ENCODE measurements around the gene SAMD15.

SAMD15 gene

GRCh38 chr14:77426396-77426795 is 49.2 kb downstream of the SAMD15 start:
- no peak overlapping the region for H3K27ac ChIP-seq (ENCODE audit: extremely low read depth, low read depth, low read length)
- ChIA-PET POLR2A (no interaction called here), CTCF (interaction anchor here (0.9 kb wide), 1 partner anchor 110 kb away, joined by 6 read pairs; no protein-coding TSS in a partner anchor)
- H3K4me3 ChIP-seq (ENCODE audit: low read depth, low read length) = no peak overlapping the region
- H3K36me3 ChIP-seq (ENCODE audit: control insufficient read depth in 2 of 2, insufficient read depth in 1 of 2, low read length in 2 of 2) = peaks cover 7 to 82% of the 10 kb centered on the region in 2 experiments; a peak in 2 of 3 replicates
- H3K4me1 ChIP-seq (ENCODE audit: control insufficient read depth, insufficient read depth, low read length) = no peaks in the 10 kb centered on the region
- no peaks in the 10 kb centered on the region for H3K9me3 ChIP-seq (ENCODE audit: control insufficient read depth, insufficient read depth, low read depth, low read length)
- TF ChIP-seq ZNF324 (tag by site-specific recombination; IDR thresholded peaks at IDR 0.05) = no peak
- TF ChIP-seq PRDM10 (tag by site-specific recombination; IDR thresholded peaks at IDR 0.05) = no peak
- TF ChIP-seq ZNF654 (tag by site-specific recombination; IDR thresholded peaks at IDR 0.05; ENCODE audit: low read depth) = no peak
- TF ChIP-seq ZNF645 (tag by site-specific recombination; IDR thresholded peaks at IDR 0.05) = no peak
- no peak for TF ChIP-seq ZNF664 (tag by site-specific recombination; IDR thresholded peaks at IDR 0.05)
- no peak for TF ChIP-seq ZNF510 (tag by site-specific recombination; IDR thresholded peaks at IDR 0.05; ENCODE audit: insufficient replicate concordance)
- no peak for TF ChIP-seq ZNF514 (tag by site-specific recombination; IDR thresholded peaks at IDR 0.05)
- TF ChIP-seq SETDB1 (IDR thresholded peaks at IDR 0.05; ENCODE audit: insufficient read length, low read length) = no peak
- no peak for TF ChIP-seq ZNF16 (tag by site-specific recombination; IDR thresholded peaks at IDR 0.05; ENCODE audit: low read depth)
- TF ChIP-seq ZFP41 (tag by site-specific recombination; IDR thresholded peaks at IDR 0.05; ENCODE audit: borderline replicate concordance) = no peak
- TF ChIP-seq ZNF561 (tag by site-specific recombination; IDR thresholded peaks at IDR 0.05; ENCODE audit: borderline replicate concordance) = no peak
- TF ChIP-seq ZNF707 (tag by site-specific recombination; IDR thresholded peaks at IDR 0.05) = no peak
- no peak for TF ChIP-seq SCRT2 (tag by site-specific recombination; IDR thresholded peaks at IDR 0.05)
- TF ChIP-seq ZNF501 (tag by site-specific recombination; IDR thresholded peaks at IDR 0.05) = no peak
- no peak for TF ChIP-seq KLF8 (tag by site-specific recombination; IDR thresholded peaks at IDR 0.05)
- TF ChIP-seq ZNF600 (tag by site-specific recombination; IDR thresholded peaks at IDR 0.05) = no peak
- TF ChIP-seq ZNF311 (tag by site-specific recombination; IDR thresholded peaks at IDR 0.05; ENCODE audit: borderline replicate concordance) = no peak
- no peak for TF ChIP-seq HOXC10 (CRISPR knock-in tag; IDR thresholded peaks at IDR 0.05)

- peaks cover 46 to 52% of the 10 kb centered on the region in 2 experiments for H3K36me3 ChIP-seq (ENCODE audit: control insufficient read depth in 2 of 2, insufficient read depth in 1 of 2, low read length in 2 of 2)
- no peak overlapping the region for H3K4me3 ChIP-seq (ENCODE audit: low read depth, low read length)
- no peaks in the 10 kb centered on the region for H3K9me3 ChIP-seq (ENCODE audit: control insufficient read depth, insufficient read depth, low read depth, low read length)
- no peak overlapping the region for H3K27ac ChIP-seq (ENCODE audit: extremely low read depth, low read depth, low read length)
- CTCF ChIA-PET = interaction anchor here (0.6 kb wide), 1 partner anchor 188 kb away, joined by 4 read pairs; no protein-coding TSS in a partner anchor
- POLR2A ChIA-PET = no interaction called here
- H3K4me1 ChIP-seq (ENCODE audit: control insufficient read depth, insufficient read depth, low read length) = no peaks in the 10 kb centered on the region
- no peak for TF ChIP-seq ZNF214 (tag by site-specific recombination; IDR thresholded peaks at IDR 0.05; ENCODE audit: borderline replicate concordance)
- TF ChIP-seq ZNF843 (tag by site-specific recombination; IDR thresholded peaks at IDR 0.05) = no peak
- no peak for TF ChIP-seq ZNF670 (tag by site-specific recombination; IDR thresholded peaks at IDR 0.05; ENCODE audit: low read depth)
- no peak for TF ChIP-seq PRDM1 (tag by site-specific recombination; IDR thresholded peaks at IDR 0.05)
- TF ChIP-seq ZBTB7A (tag by site-specific recombination; IDR thresholded peaks at IDR 0.05; ENCODE audit: low read depth) = no peak
- TF ChIP-seq ZNF768 (tag by site-specific recombination; IDR thresholded peaks at IDR 0.05) = no peak
- TF ChIP-seq RBAK (tag by site-specific recombination; IDR thresholded peaks at IDR 0.05) = no peak
- TF ChIP-seq ZNF791 (tag by site-specific recombination; IDR thresholded peaks at IDR 0.05) = no peak
- TF ChIP-seq ZNF530 (tag by site-specific recombination; IDR thresholded peaks at IDR 0.05; ENCODE audit: low read depth) = no peak
- no peak for TF ChIP-seq ZNF600 (tag by site-specific recombination; IDR thresholded peaks at IDR 0.05)
- TF ChIP-seq ZNF792 (tag by site-specific recombination; IDR thresholded peaks at IDR 0.05) = no peak
- no peak for TF ChIP-seq ZNF354C (tag by site-specific recombination; IDR thresholded peaks at IDR 0.05; ENCODE audit: borderline replicate concordance, low read depth)
- no peak for TF ChIP-seq ZNF302 (tag by site-specific recombination; IDR thresholded peaks at IDR 0.05; ENCODE audit: low read depth)
- no peak for TF ChIP-seq GLI4 (tag by site-specific recombination; IDR thresholded peaks at IDR 0.05)
- TF ChIP-seq PRDM4 (tag by site-specific recombination; IDR thresholded peaks at IDR 0.05) = no peak
These were observed 58.9 kb downstream of the SAMD15 start for GRCh38 chr14:77436042-77436441.

Data from HEK293 (cell line).